ENCODE results near the gene DOCK3. TPM values are rescaled to one million over a fixed set of nuclear protein-coding genes. Genes with fewer than 3 reads are reported as not detected.
"Not testable (repeated sequence)": the region's sequence is repeated elsewhere in the genome, so short reads cannot be mapped to it uniquely, and the experiment has no call there.

DOCK3 gene
- total RNA-seq, 2 experiments from 2014 or later = 1.00 to 1.1 TPM

- H3K27me3 Mint-ChIP-seq = peaks cover 22% of the 10 kb centered on the region
- ChIA-PET CTCF (interaction anchor here (0.6 to 1.5 kb wide), 3 partner anchors 8 to 320 kb away, joined by 3 read pairs; partner anchors contain the start of gene DOCK3), POLR2A (no interaction called here)
- no peak overlapping the region for H3K4me3 Mint-ChIP-seq
- no peak overlapping the region for H3K27ac Mint-ChIP-seq
- H3K4me1 Mint-ChIP-seq = peaks cover 10% of the 10 kb centered on the region
- DNase-seq = no peak
- H3K36me3 Mint-ChIP-seq (ENCODE audit: low read depth) = no peaks in the 10 kb centered on the region
- no peaks in the 10 kb centered on the region for H3K9me3 Mint-ChIP-seq
Observed at GRCh38 chr3:50666837-50667236, 7.9 kb upstream of the DOCK3 start.

GRCh38 chr3:50671331-50671730 lies 3.4 kb upstream of the DOCK3 start:
- ChIA-PET POLR2A (no interaction called here), CTCF (interaction anchor here (2.2 kb wide), 1 partner anchor 55 kb away, joined by 10 read pairs; no protein-coding TSS in a partner anchor)
- H3K4me3 Mint-ChIP-seq = no peak overlapping the region
- no peaks in the 10 kb centered on the region for H3K36me3 Mint-ChIP-seq (ENCODE audit: low read depth)
- peaks cover 10% of the 10 kb centered on the region for H3K4me1 Mint-ChIP-seq
- H3K27ac Mint-ChIP-seq = no peak overlapping the region
- no peaks in the 10 kb centered on the region for H3K9me3 Mint-ChIP-seq
- DNase-seq = no peak
- peaks cover 48% of the 10 kb centered on the region for H3K27me3 Mint-ChIP-seq

GRCh38 chr3:50672656-50673055 lies 2.1 kb upstream of the DOCK3 start:
- no peak overlapping the region for H3K4me3 Mint-ChIP-seq
- peaks cover 11% of the 10 kb centered on the region for H3K4me1 Mint-ChIP-seq
- peaks cover 51% of the 10 kb centered on the region for H3K27me3 Mint-ChIP-seq
- CTCF ChIA-PET = interaction anchor here (0.7 to 2.2 kb wide), 2 partner anchors 50 to 57 kb away, joined by 3 to 10 read pairs; no protein-coding TSS in a partner anchor
- H3K36me3 Mint-ChIP-seq (ENCODE audit: low read depth) = no peaks in the 10 kb centered on the region
- DNase-seq = no peak
- no peaks in the 10 kb centered on the region for H3K9me3 Mint-ChIP-seq
- POLR2A ChIA-PET = no interaction called here
- H3K27ac Mint-ChIP-seq = no peak overlapping the region

- Mint-ChIP-seq H3K9me3 (no peaks in the 10 kb centered on the region), H3K36me3 (ENCODE audit: low read depth) (no peaks in the 10 kb centered on the region), H3K4me1 (peaks cover 11% of the 10 kb centered on the region), H3K27me3 (peaks cover 53% of the 10 kb centered on the region), H3K4me3 (peak overlapping the region; percentile 57), H3K27ac (no peak overlapping the region)
- CTCF ChIA-PET = interaction anchor here (0.7 to 1.6 kb wide), 4 partner anchors 7 to 54 kb away, joined by 3 read pairs; no protein-coding TSS in a partner anchor
- no peak for DNase-seq
- POLR2A ChIA-PET = no interaction called here
Observed at GRCh38 chr3:50673931-50674330, 796 bp upstream of the DOCK3 start.

DNA sequence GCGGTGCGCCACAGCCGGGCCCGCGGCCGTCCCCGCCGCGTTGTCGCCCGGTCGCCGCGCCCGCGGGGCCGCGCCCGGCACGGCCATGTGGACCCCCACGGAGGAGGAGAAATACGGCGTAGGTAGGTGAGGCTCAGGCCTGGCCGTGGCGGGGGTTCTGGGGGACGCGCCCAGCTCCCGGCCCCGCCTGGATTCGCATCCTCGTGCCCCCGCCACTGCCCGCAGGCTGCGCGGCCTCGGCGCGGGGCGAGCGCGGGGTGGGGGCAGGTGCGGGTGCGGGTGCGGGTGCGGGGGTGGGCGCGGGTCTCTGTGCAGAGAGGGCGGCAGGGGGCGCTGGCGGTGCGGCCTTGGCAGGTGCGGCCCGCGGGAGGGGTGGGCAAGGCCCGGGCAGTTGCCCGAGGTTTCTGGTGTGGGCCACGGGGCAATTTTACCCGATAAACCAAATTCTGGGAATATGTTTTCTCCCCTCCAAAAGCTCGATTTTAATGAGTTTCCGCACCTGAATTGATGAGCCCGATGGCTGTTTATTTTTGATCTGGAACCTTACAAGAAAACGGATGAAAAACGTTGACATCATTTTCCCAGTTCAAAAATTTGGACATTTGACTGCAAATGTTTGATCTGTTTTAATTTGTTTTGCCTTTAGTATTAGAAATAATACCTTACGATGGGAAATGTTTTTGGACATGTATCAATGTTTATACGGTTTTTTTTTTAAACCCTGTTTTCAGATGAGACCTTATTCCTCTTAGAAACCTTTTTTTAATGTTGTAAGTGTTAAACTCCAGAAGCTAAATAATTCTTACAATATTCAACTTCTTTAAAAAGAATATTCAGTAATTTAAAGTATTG lies 678 bp downstream of the DOCK3 start:
- Mint-ChIP-seq H3K4me1 (peaks cover 11% of the 10 kb centered on the region), H3K36me3 (ENCODE audit: low read depth) (no peaks in the 10 kb centered on the region), H3K4me3 (peak overlapping the region; percentile 63), H3K27me3 (peaks cover 57% of the 10 kb centered on the region), H3K9me3 (no peaks in the 10 kb centered on the region), H3K27ac (peak overlapping the region; percentile 56)
- ChIA-PET POLR2A (no interaction called here), CTCF (interaction anchor here (0.7 to 1.6 kb wide), 7 partner anchors 8 to 700 kb away, joined by 3 to 4 read pairs (median 3); no protein-coding TSS in a partner anchor)
- peak; percentile 48 for DNase-seq

GRCh38 chr3:50676031-50676705 lies 1.4 kb downstream of the DOCK3 start:
- Mint-ChIP-seq H3K27me3 (peaks cover 52% of the 10 kb centered on the region), H3K4me3 (peak overlapping the region; percentile 24)

GRCh38 chr3:50687127-50687751 lies 12.5 kb downstream of the DOCK3 start:
- H3K27ac Mint-ChIP-seq = no peak overlapping the region
- ChIA-PET CTCF (no interaction called here), POLR2A (no interaction called here)
- no peaks in the 10 kb centered on the region for H3K36me3 Mint-ChIP-seq (ENCODE audit: low read depth)
- no peaks in the 10 kb centered on the region for H3K4me1 Mint-ChIP-seq
- peaks cover 16% of the 10 kb centered on the region for H3K27me3 Mint-ChIP-seq
- no peaks in the 10 kb centered on the region for H3K9me3 Mint-ChIP-seq
- no peak overlapping the region for H3K4me3 Mint-ChIP-seq
- DNase-seq = no peak

More at GRCh38 chr3:50676031-50676705, 1.4 kb downstream of the DOCK3 start:
- ChIA-PET POLR2A (no interaction called here), CTCF (interaction anchor here (0.6 to 1.5 kb wide), 7 partner anchors 20 to 699 kb away, joined by 3 to 5 read pairs (median 3); no protein-coding TSS in a partner anchor)
- no peak for DNase-seq
- Mint-ChIP-seq H3K27ac (no peak overlapping the region), H3K4me1 (peaks cover 11% of the 10 kb centered on the region), H3K36me3 (ENCODE audit: low read depth) (no peaks in the 10 kb centered on the region), H3K9me3 (no peaks in the 10 kb centered on the region)

- Mint-ChIP-seq H3K36me3 (ENCODE audit: low read depth) (no peaks in the 10 kb centered on the region), H3K27me3 (peaks cover 20% of the 10 kb centered on the region), H3K4me3 (no peak overlapping the region), H3K4me1 (no peaks in the 10 kb centered on the region), H3K9me3 (no peaks in the 10 kb centered on the region), H3K27ac (no peak overlapping the region)
- ChIA-PET POLR2A (no interaction called here), CTCF (no interaction called here)
- DNase-seq = no peak
Observed at GRCh38 chr3:50687916-50688315, 13.2 kb downstream of the DOCK3 start.

GRCh38 chr3:50688602-50689001 lies 13.9 kb downstream of the DOCK3 start:
- CTCF ChIA-PET; POLR2A ChIA-PET; H3K36me3 Mint-ChIP-seq (ENCODE audit: low read depth); H3K4me1 Mint-ChIP-seq; H3K9me3 Mint-ChIP-seq; H3K4me3 Mint-ChIP-seq; DNase-seq; H3K27ac Mint-ChIP-seq: not testable (repeated sequence)
- H3K27me3 Mint-ChIP-seq = peaks cover 20% of the 10 kb centered on the region

DNA sequence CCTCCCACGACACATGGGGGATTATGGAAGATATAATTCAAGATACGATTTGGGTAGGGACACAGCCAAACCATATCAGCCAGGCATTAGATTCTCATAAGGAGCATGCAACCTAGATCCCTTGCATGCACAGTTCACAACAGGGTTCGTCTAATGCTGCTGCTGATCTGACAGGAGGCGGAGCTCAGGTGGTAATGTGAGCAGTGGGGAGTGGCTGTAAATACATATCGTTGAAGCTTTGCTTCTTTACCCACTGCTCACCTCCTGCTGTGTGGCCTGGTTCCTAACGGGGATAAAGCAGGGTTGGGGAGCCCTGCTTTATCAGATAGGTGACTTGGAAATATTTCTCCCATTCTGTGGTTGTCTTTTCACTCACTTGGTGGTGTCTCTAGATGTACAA lies 14.8 kb downstream of the DOCK3 start:
- ChIA-PET CTCF (no interaction called here), POLR2A (no interaction called here)
- no peak for DNase-seq
- no peak overlapping the region for H3K4me3 Mint-ChIP-seq
- no peaks in the 10 kb centered on the region for H3K9me3 Mint-ChIP-seq
- peaks cover 15% of the 10 kb centered on the region for H3K27me3 Mint-ChIP-seq
- no peaks in the 10 kb centered on the region for H3K36me3 Mint-ChIP-seq (ENCODE audit: low read depth)
- H3K4me1 Mint-ChIP-seq = no peaks in the 10 kb centered on the region
- H3K27ac Mint-ChIP-seq = no peak overlapping the region

DNA sequence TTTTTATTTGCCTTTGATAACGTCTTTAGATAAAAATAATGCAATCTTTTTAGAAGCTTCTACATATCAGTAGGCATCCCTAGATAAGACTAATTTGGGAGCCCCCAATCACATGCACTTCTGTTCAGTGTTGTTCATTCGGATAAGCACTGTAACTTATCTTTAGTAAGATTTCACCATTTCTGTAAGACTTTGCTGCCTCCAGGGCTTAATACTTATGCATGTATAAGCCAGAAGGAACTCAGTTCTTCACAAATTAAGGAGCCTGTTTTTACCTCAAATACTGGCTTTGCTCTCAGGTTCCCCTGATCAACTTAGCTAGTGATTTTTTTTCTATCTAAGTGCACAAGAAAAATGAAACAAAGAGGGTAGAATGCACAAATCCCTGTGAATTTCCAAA lies 20.3 kb downstream of the DOCK3 start:
- H3K27me3 Mint-ChIP-seq = peaks cover 9% of the 10 kb centered on the region
- H3K4me1 Mint-ChIP-seq = no peaks in the 10 kb centered on the region
- H3K27ac Mint-ChIP-seq = no peak overlapping the region
- DNase-seq = no peak
- peaks cover 15% of the 10 kb centered on the region for H3K9me3 Mint-ChIP-seq
- H3K4me3 Mint-ChIP-seq = no peak overlapping the region
- ChIA-PET CTCF (no interaction called here), POLR2A (no interaction called here)
- peaks cover 4% of the 10 kb centered on the region for H3K36me3 Mint-ChIP-seq (ENCODE audit: low read depth)

GRCh38 chr3:50696276-50696675 lies 21.5 kb downstream of the DOCK3 start:
- ChIA-PET CTCF (interaction anchor here (0.6 to 1.4 kb wide), 3 partner anchors 18 to 513 kb away, joined by 3 to 4 read pairs (median 4); no protein-coding TSS in a partner anchor), POLR2A (no interaction called here)
- H3K36me3 Mint-ChIP-seq (ENCODE audit: low read depth) = peaks cover 4% of the 10 kb centered on the region
- no peak for DNase-seq
- H3K27me3 Mint-ChIP-seq = peaks cover 18% of the 10 kb centered on the region
- H3K4me1 Mint-ChIP-seq = no peaks in the 10 kb centered on the region
- H3K27ac Mint-ChIP-seq = no peak overlapping the region
- peaks cover 15% of the 10 kb centered on the region for H3K9me3 Mint-ChIP-seq
- no peak overlapping the region for H3K4me3 Mint-ChIP-seq

GRCh38 chr3:50698269-50698668 lies 23.5 kb downstream of the DOCK3 start:
- DNase-seq = no peak
- H3K36me3 Mint-ChIP-seq (ENCODE audit: low read depth) = peaks cover 4% of the 10 kb centered on the region
- H3K4me1 Mint-ChIP-seq = no peaks in the 10 kb centered on the region
- H3K9me3 Mint-ChIP-seq = peaks cover 18% of the 10 kb centered on the region
- no peak overlapping the region for H3K27ac Mint-ChIP-seq
- ChIA-PET CTCF (no interaction called here), POLR2A (no interaction called here)
- H3K27me3 Mint-ChIP-seq = peaks cover 22% of the 10 kb centered on the region
- no peak overlapping the region for H3K4me3 Mint-ChIP-seq
